Testis (tissue), 2 donors: ENCODE measurements around the gene DLAT.
A peak's percentile ranks its signal among the peaks of the same experiment; 100 is the strongest.
"Not testable (repeated sequence)": the region's sequence is repeated elsewhere in the genome, so short reads cannot be mapped to it uniquely, and the experiment has no call there.

Experiments used
- POLR2A ChIP-seq: fragments of 450-650 bp; IDR thresholded peaks from one replicate; pipeline ENCODE4 v1.6.1; 2017; ENCODE audit warnings: antibody characterized with exemption, mild to moderate bottlenecking, moderate library complexity
- TF ChIP-seq, protein P1 (sequence below), 3 experiments: fragments of 450-650 bp in 2 of 3; fragments of 200-600 bp in 1 of 3; sonication (generic) in 1 of 3; IDR thresholded peaks; one replicate each; pipeline ENCODE4 v1.5.1; 2016 to 2019; ENCODE audit warnings: antibody characterized with exemption in 3 of 3, mild to moderate bottlenecking in 2 of 3, moderate library complexity in 1 of 3

DNA sequence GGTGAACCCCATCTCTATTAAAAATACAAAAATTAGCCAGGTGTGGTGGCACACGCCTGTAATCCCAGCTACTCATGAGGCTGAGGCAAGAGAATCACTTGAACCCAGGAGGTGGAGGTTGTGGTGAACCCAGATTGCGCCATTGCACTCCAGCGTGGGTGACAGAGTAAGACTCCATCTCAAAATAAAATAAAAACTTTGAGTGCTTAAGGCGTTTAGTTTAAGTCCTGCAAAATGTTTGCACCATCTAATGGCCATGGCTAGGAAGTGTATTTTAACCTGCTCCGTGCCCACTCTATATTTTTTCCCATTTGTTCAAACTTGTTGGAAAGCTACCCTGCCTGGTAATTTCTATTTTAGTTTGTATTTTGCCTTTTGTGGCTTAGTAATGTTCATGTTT is 28.5 kb upstream of the DLAT start:
- TF ChIP-seq, protein P1, sequence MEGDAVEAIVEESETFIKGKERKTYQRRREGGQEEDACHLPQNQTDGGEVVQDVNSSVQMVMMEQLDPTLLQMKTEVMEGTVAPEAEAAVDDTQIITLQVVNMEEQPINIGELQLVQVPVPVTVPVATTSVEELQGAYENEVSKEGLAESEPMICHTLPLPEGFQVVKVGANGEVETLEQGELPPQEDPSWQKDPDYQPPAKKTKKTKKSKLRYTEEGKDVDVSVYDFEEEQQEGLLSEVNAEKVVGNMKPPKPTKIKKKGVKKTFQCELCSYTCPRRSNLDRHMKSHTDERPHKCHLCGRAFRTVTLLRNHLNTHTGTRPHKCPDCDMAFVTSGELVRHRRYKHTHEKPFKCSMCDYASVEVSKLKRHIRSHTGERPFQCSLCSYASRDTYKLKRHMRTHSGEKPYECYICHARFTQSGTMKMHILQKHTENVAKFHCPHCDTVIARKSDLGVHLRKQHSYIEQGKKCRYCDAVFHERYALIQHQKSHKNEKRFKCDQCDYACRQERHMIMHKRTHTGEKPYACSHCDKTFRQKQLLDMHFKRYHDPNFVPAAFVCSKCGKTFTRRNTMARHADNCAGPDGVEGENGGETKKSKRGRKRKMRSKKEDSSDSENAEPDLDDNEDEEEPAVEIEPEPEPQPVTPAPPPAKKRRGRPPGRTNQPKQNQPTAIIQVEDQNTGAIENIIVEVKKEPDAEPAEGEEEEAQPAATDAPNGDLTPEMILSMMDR (IDR thresholded peaks at IDR 0.05): peak in 1 of 3 experiments; percentile 20
- not testable (repeated sequence) for TF ChIP-seq POLR2A
